ENCODE results near the gene LDLRAP1.

GRCh38 chr1:25607123-25607522, 63.7 kb downstream of the LDLRAP1 start:
- TF ChIP-seq CTCF (IDR thresholded peaks at IDR 0.05) (no peak), EZH2 (IDR thresholded peaks at IDR 0.05; ENCODE audit: borderline replicate concordance, insufficient read depth, low read depth, low read length, poor library complexity, severe bottlenecking) (no peak)

Data from B cell (primary cell).